OCI-LY7 (cell line): Measurements from ENCODE around the gene SIGLEC12.

Source experiments
- CTCF ChIP-seq: fragments of 200-600 bp; sonication (generic); conservative IDR thresholded peaks from 2 replicates; pipeline ENCODE4 v1.5.1; 2014; ENCODE audit warnings: mild to moderate bottlenecking, antibody characterized with exemption, low read length, moderate library complexity, mixed read lengths
- EZH2phosphoT487 ChIP-seq: fragments of 200-600 bp; sonication (generic); IDR thresholded peaks from 2 replicates; pipeline ENCODE4 v1.6.1; 2018; ENCODE audit warnings: low read depth, borderline replicate concordance, mild to moderate bottlenecking, mixed run types, antibody characterized with exemption, low read length, moderate library complexity, mixed read lengths

GRCh38 chr19:51441410-51442390 lies 59.9 kb downstream of the SIGLEC12 start:
- TF ChIP-seq CTCF (0 out of 2 replicates have a peak, but pooled peaks have one; percentile 9), EZH2phosphoT487 (no peak)
